Smooth muscle cell of bladder (primary cell): ENCODE results near the gene MAGEB3. TPM values are rescaled to one million over a fixed set of nuclear protein-coding genes. Genes with fewer than 3 reads are reported as not detected.

Experiments used
- total RNA-seq: library from RNA; depleted of rRNA; stranded (reverse); fragments of >200 nt; gene quantifications from 2 replicates; pipeline ENCODE4 v1.2.3, GENCODE V29; 2014

Gene MAGEB3, protein sequence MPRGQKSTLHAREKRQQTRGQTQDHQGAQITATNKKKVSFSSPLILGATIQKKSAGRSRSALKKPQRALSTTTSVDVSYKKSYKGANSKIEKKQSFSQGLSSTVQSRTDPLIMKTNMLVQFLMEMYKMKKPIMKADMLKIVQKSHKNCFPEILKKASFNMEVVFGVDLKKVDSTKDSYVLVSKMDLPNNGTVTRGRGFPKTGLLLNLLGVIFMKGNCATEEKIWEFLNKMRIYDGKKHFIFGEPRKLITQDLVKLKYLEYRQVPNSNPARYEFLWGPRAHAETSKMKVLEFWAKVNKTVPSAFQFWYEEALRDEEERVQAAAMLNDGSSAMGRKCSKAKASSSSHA
- total RNA-seq, result not detected in 2 replicates

DNA sequence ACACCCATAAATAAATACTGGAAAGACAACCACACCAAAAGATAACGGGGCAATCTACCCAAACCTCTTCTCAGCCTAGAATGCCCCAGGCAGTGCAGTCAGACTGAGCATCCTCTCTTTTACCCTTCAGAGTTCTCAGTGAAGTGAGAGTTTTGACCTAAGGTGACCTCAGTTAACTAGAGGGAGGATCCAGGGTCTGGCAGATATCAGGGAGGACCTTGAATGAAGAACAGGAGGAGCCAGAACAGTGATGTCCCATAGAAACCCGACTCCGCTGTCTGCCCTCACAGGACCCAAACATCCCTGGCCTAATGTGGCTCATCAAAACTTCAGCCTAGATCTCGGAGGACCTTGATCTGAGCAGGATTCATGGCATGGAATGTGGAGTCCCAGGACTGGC lies at the start of gene MAGEB3:
Gene MAGEB3 (plus strand): TSS at position 263 of the 400 bp plus-strand sequence. CDS start 5,268 bp downstream, outside the sequence.

DNA sequence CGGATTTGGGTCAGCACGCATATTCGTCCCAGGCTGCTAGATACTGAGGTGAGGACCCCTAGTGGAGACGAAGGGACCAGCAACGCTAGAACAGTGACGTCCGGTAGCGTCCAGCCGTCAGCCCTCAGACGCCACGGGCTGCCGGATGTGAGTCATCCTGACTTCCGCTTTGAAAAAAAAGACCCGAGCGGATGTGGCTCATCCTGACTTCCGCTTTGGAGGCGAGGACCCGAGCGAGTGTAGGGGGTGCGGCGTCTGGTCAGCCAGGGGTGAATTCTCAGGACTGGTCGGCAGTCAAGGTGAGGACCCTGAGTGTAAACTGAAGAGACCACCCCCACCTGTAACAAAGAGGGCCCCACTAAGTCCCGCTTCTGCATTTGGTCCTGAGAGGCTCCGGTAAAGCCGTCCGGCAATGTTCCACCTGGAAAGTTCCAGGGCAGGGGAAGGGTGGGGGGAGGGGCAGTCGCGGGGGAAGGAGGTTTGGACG lies 15.1 kb upstream of the MAGEB3 start, which contains the start of gene MAGEB2:
Gene MAGEB2 (plus strand): TSS at position 207 of the 487 bp plus-strand sequence. CDS start 3,018 bp downstream, outside the sequence.

DNA sequence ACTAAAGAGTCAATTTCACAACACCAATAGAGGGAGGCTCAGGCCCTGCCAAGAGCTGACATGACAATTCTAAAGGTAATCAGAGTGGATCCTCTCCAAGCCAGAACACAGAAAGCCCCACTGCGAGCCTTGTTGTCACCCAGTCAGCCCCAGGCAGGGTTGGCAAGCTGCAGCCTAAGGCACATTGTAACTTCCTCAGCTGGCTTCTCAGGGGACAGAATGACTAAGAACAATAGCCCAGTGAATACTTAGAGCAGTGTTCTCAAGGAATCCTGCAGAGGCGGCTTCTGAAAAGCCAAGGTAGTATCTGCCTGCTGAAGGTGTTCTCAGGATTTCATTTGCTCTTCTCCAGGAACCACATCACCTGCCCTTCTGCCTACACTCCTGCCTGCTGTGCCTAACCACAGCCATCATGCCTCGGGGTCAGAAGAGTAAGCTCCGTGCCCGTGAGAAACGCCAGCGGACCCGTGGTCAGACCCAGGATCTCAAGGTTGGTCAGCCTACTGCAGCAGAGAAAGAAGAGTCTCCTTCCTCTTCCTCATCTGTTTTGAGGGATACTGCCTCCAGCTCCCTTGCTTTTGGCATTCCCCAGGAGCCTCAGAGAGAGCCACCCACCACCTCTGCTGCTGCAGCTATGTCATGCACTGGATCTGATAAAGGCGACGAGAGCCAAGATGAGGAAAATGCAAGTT lies 11.4 kb downstream of the MAGEB3 start, which contains the start of gene MAGEB4:
Gene MAGEB4 (plus strand): TSS at position 277 of the 692 bp plus-strand sequence. CDS start 136 bp downstream, at position 413.

DNA sequence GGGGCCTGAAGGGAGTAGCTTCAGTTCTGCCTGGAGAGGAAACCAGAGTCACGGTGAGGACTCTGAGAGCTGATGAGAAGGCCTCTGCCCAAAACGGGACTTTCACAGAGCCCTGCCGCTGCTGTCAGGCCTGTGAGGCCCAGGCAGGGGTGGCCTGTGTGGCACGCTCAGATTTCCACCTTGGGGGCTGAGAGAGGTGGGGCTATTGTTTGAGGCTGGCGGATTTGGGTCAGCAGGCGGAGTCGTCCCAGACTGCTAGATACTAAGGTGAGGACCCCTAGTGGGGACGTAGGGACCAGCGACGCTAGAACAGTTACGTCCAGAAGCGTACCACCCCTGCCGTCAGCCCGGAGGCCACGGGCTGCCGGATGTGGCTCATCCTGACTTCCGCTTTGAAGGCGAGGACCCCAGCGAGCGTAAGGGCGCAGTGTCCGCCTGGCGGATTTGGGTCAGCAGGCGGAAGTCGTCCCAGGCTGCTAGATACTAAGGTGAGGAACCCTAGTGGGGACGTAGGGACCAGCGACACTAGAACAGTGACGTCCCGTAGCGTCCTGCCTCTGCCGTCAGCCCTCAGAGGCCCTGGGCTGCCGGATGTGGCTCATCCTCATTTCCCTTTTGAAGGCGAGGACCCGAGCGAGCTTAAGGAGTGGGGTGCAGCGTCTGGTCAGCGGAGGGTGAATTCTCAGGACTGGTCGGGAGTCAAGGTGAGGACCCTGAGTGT lies 16.5 kb downstream of the MAGEB3 start, which contains the start of gene MAGEB1:
Gene MAGEB1 (plus strand): TSS at position 378 of the 721 bp plus-strand sequence. CDS start 3,348 bp downstream, outside the sequence.

Other genes with a start within 250 kb of the MAGEB3 start
- gene MAGEB2, start 15.1 kb upstream of the MAGEB3 start, total RNA-seq, result not detected in 2 replicates
- not detected in 2 replicates for gene MAGEB4, start 11.3 kb downstream of the MAGEB3 start, total RNA-seq
- not detected in 2 replicates for gene MAGEB1, start 16.5 kb downstream of the MAGEB3 start, total RNA-seq
- 0.18 TPM in 1 of 2 replicates, not detected in the other for gene NR0B1, start 78.7 kb downstream of the MAGEB3 start, total RNA-seq